Measurements from ENCODE around the gene LEP. TPM values are rescaled to one million over a fixed set of nuclear protein-coding genes. Genes with fewer than 3 reads are reported as not detected.

The LEP gene
- total RNA-seq, 1 donor from 2014 or later = not detected

DNA sequence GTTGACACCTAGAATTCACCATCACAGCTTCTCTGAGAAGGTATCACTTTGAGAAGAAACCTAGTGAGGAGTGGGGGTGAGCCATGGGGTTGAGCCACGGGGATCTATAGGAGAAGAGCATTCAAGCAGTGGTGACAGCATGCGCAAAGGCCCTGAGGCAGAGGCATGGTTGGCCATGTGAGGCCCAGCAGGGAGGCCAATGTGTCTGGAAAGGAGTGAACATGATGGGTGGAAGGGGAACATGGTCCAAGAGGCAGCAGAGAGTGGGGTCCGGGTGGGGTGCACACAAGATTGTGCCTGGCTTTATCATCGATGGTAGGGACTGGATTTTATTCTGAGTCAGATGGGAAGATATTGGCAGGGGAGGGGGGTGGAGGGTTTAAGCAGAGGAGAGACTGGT, 36.0 kb upstream of the LEP start:
- no peak overlapping the region for H3K27ac Mint-ChIP-seq
- H3K4me3 Mint-ChIP-seq (ENCODE audit: low read depth) = no peak overlapping the region
- no peaks in the 10 kb centered on the region for H3K9me3 Mint-ChIP-seq
- no peaks in the 10 kb centered on the region for H3K36me3 Mint-ChIP-seq (ENCODE audit: low read depth)
- intact Hi-C loops (cut with micrococcal nuclease) = no loop called here
- DNase-seq (ENCODE audit: low spot score) = no peak
- H3K27me3 Mint-ChIP-seq (ENCODE audit: low read depth) = peaks cover 43% of the 10 kb centered on the region
- peaks cover 5% of the 10 kb centered on the region for H3K4me1 Mint-ChIP-seq (ENCODE audit: low read depth)

- intact Hi-C loops (cut with micrococcal nuclease) = no loop called here
- Mint-ChIP-seq H3K4me1 (ENCODE audit: low read depth) (peaks cover 5% of the 10 kb centered on the region), H3K36me3 (ENCODE audit: low read depth) (no peaks in the 10 kb centered on the region), H3K4me3 (ENCODE audit: low read depth) (no peak overlapping the region), H3K27me3 (ENCODE audit: low read depth) (peaks cover 33% of the 10 kb centered on the region), H3K27ac (no peak overlapping the region), H3K9me3 (no peaks in the 10 kb centered on the region)
- no peak for DNase-seq (ENCODE audit: low spot score)
Observed at GRCh38 chr7:128206017-128206746, 34.9 kb upstream of the LEP start.

DNA sequence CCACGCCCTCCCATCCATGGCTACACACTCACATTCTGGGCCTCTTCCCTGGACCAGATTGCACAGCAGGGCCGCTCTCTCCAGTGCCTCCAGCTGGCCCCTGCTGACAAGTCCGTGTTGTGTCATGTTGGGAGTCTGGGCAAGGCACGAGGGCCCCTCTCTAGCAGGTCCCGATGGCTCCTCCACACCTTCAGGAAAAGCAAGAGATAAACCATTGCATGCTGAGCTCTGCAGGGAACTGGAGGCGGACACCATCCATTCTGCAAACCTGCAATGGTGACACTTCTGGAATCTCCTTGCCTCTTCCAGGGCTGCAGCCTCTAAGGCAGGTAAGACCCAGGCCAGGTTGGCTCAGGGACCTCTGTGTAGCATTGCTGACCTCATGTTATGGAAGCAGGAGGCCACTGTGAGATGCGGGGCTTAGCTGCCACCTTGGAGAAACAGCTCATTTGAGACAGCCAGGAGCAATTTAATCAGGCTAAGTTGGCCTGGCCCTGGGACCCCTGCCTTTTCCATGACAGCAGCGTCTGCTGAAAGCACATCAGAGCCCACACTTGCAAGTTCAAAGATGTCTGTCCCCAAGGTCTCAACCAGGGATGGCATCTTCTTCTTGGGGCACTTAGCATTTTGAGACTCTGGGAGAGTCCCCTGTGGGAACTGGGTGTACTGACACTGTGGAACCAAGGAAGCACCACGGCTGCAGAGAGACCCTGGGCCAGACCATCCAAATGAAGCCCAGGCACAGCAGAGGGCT, 34.2 kb upstream of the LEP start:
- H3K27me3 Mint-ChIP-seq (ENCODE audit: low read depth) = peaks cover 28% of the 10 kb centered on the region
- no peak overlapping the region for H3K27ac Mint-ChIP-seq
- no peaks in the 10 kb centered on the region for H3K36me3 Mint-ChIP-seq (ENCODE audit: low read depth)
- DNase-seq (ENCODE audit: low spot score) = no peak
- H3K4me1 Mint-ChIP-seq (ENCODE audit: low read depth) = peaks cover under 1% of the 10 kb centered on the region
- intact Hi-C loops (cut with micrococcal nuclease) = no loop called here
- no peak overlapping the region for H3K4me3 Mint-ChIP-seq (ENCODE audit: low read depth)
- no peaks in the 10 kb centered on the region for H3K9me3 Mint-ChIP-seq

- H3K4me3 Mint-ChIP-seq (ENCODE audit: low read depth) = no peak overlapping the region
- H3K27ac Mint-ChIP-seq = no peak overlapping the region
- H3K36me3 Mint-ChIP-seq (ENCODE audit: low read depth) = no peaks in the 10 kb centered on the region
- DNase-seq (ENCODE audit: low spot score) = no peak
- peaks cover 21% of the 10 kb centered on the region for H3K27me3 Mint-ChIP-seq (ENCODE audit: low read depth)
- no peaks in the 10 kb centered on the region for H3K9me3 Mint-ChIP-seq
- intact Hi-C loops (cut with micrococcal nuclease) = no loop called here
- H3K4me1 Mint-ChIP-seq (ENCODE audit: low read depth) = no peaks in the 10 kb centered on the region
Observed at GRCh38 chr7:128207609-128208008, 33.5 kb upstream of the LEP start.

GRCh38 chr7:128209229-128210035, 31.6 kb upstream of the LEP start:
- Mint-ChIP-seq H3K27me3 (ENCODE audit: low read depth) (peaks cover 16% of the 10 kb centered on the region), H3K9me3 (no peaks in the 10 kb centered on the region), H3K4me3 (ENCODE audit: low read depth) (no peak overlapping the region), H3K27ac (no peak overlapping the region), H3K4me1 (ENCODE audit: low read depth) (no peaks in the 10 kb centered on the region), H3K36me3 (ENCODE audit: low read depth) (no peaks in the 10 kb centered on the region)
- intact Hi-C loops (cut with micrococcal nuclease) = loop anchor here (1.0 kb wide), 2 partner anchors 73 to 501 kb away; no protein-coding TSS in a partner anchor
- DNase-seq (ENCODE audit: low spot score) = peak; percentile 51

GRCh38 chr7:128210036-128210347, 31.1 kb upstream of the LEP start:
- no peaks in the 10 kb centered on the region for H3K4me1 Mint-ChIP-seq (ENCODE audit: low read depth)
- no peak overlapping the region for H3K4me3 Mint-ChIP-seq (ENCODE audit: low read depth)
- peaks cover 12% of the 10 kb centered on the region for H3K27me3 Mint-ChIP-seq (ENCODE audit: low read depth)
- no peaks in the 10 kb centered on the region for H3K36me3 Mint-ChIP-seq (ENCODE audit: low read depth)
- H3K9me3 Mint-ChIP-seq = no peaks in the 10 kb centered on the region
- no peak overlapping the region for H3K27ac Mint-ChIP-seq
- no peak for DNase-seq (ENCODE audit: low spot score)
- intact Hi-C loops (cut with micrococcal nuclease) = no loop called here

- Mint-ChIP-seq H3K27me3 (ENCODE audit: low read depth) (peaks cover 12% of the 10 kb centered on the region), H3K27ac (no peak overlapping the region), H3K36me3 (ENCODE audit: low read depth) (no peaks in the 10 kb centered on the region), H3K9me3 (no peaks in the 10 kb centered on the region), H3K4me3 (ENCODE audit: low read depth) (no peak overlapping the region), H3K4me1 (ENCODE audit: low read depth) (no peaks in the 10 kb centered on the region)
- intact Hi-C loops (cut with micrococcal nuclease) = no loop called here
- no peak for DNase-seq (ENCODE audit: low spot score)
Observed at GRCh38 chr7:128210590-128211570, 30.2 kb upstream of the LEP start.

- intact Hi-C loops (cut with micrococcal nuclease) = no loop called here
- no peaks in the 10 kb centered on the region for H3K36me3 Mint-ChIP-seq (ENCODE audit: low read depth)
- no peak overlapping the region for H3K27ac Mint-ChIP-seq
- no peaks in the 10 kb centered on the region for H3K9me3 Mint-ChIP-seq
- no peaks in the 10 kb centered on the region for H3K4me1 Mint-ChIP-seq (ENCODE audit: low read depth)
- H3K27me3 Mint-ChIP-seq (ENCODE audit: low read depth) = peaks cover 14% of the 10 kb centered on the region
- no peak for DNase-seq (ENCODE audit: low spot score)
- no peak overlapping the region for H3K4me3 Mint-ChIP-seq (ENCODE audit: low read depth)
Observed at GRCh38 chr7:128211626-128212025, 29.5 kb upstream of the LEP start.

- Mint-ChIP-seq H3K27ac (no peak overlapping the region), H3K4me1 (ENCODE audit: low read depth) (no peaks in the 10 kb centered on the region), H3K9me3 (no peaks in the 10 kb centered on the region), H3K36me3 (ENCODE audit: low read depth) (no peaks in the 10 kb centered on the region), H3K27me3 (ENCODE audit: low read depth) (peaks cover 18% of the 10 kb centered on the region), H3K4me3 (ENCODE audit: low read depth) (no peak overlapping the region)
- DNase-seq (ENCODE audit: low spot score) = no peak
- intact Hi-C loops (cut with micrococcal nuclease) = no loop called here
Observed at GRCh38 chr7:128214463-128214862, 26.6 kb upstream of the LEP start.

GRCh38 chr7:128215281-128215680, 25.8 kb upstream of the LEP start:
- H3K4me1 Mint-ChIP-seq (ENCODE audit: low read depth) = no peaks in the 10 kb centered on the region
- no peaks in the 10 kb centered on the region for H3K9me3 Mint-ChIP-seq
- no peak for DNase-seq (ENCODE audit: low spot score)
- intact Hi-C loops (cut with micrococcal nuclease) = no loop called here
- H3K27ac Mint-ChIP-seq = no peak overlapping the region
- H3K27me3 Mint-ChIP-seq (ENCODE audit: low read depth) = peaks cover 20% of the 10 kb centered on the region
- no peaks in the 10 kb centered on the region for H3K36me3 Mint-ChIP-seq (ENCODE audit: low read depth)
- H3K4me3 Mint-ChIP-seq (ENCODE audit: low read depth) = no peak overlapping the region

- Mint-ChIP-seq H3K9me3 (no peaks in the 10 kb centered on the region), H3K4me3 (ENCODE audit: low read depth) (no peak overlapping the region), H3K27me3 (ENCODE audit: low read depth) (peaks cover 24% of the 10 kb centered on the region), H3K36me3 (ENCODE audit: low read depth) (no peaks in the 10 kb centered on the region), H3K27ac (no peak overlapping the region), H3K4me1 (ENCODE audit: low read depth) (no peaks in the 10 kb centered on the region)
- DNase-seq (ENCODE audit: low spot score) = no peak
- intact Hi-C loops (cut with micrococcal nuclease) = no loop called here
Observed at GRCh38 chr7:128215739-128216138, 25.3 kb upstream of the LEP start.

Data from activated T-helper 2 cell treated with anti-CD3 and anti-CD28 coated beads, Interferon-gamma antibody, Interleukin-2, Interleukin-4, amounts not matched to agents 10 μg/mL and 5 μg/mL and 100 μg/mL, durations not matched to agents 14 hours and 24 hours and 36 hours (primary cell).